Nephron progenitor cell (in vitro differentiated cells): ENCODE results near the gene CREBBP.
A peak's percentile ranks its signal among the peaks of the same experiment; 100 is the strongest.

Experiments
- DNase-seq: peaks from one replicate; pipeline ENCODE4 v3.0.0; 2021
- H3K27ac Mint-ChIP-seq: 2 replicates; pipeline ENCODE4 v1.8.0; 2021; ENCODE audit warnings: mild to moderate bottlenecking, moderate library complexity, mixed read lengths
- H3K27me3 Mint-ChIP-seq: 2 replicates; pipeline ENCODE4 v1.8.0; 2021; ENCODE audit warnings: mild to moderate bottlenecking, low read depth, mixed read lengths; ENCODE audit not compliant: poor library complexity
- H3K36me3 Mint-ChIP-seq: 2 replicates; pipeline ENCODE4 v1.8.0; 2021; ENCODE audit warnings: low read depth, mixed read lengths
- H3K4me1 Mint-ChIP-seq: 2 replicates; pipeline ENCODE4 v1.8.0; 2021; ENCODE audit warnings: mixed read lengths
- H3K4me3 Mint-ChIP-seq: 2 replicates; pipeline ENCODE4 v1.8.0; 2021; ENCODE audit warnings: mild to moderate bottlenecking, moderate library complexity, mixed read lengths
- H3K9me3 Mint-ChIP-seq: 2 replicates; pipeline ENCODE4 v1.8.0; 2021; ENCODE audit warnings: mild to moderate bottlenecking, moderate library complexity, mixed read lengths
- TF ChIP-seq, protein P1 (sequence below): fragments of 200-600 bp; sonication (generic); IDR thresholded peaks from 2 replicates; pipeline ENCODE4 v1.5.0; 2021; ENCODE audit warnings: antibody characterized with exemption

CREBBP gene

DNA sequence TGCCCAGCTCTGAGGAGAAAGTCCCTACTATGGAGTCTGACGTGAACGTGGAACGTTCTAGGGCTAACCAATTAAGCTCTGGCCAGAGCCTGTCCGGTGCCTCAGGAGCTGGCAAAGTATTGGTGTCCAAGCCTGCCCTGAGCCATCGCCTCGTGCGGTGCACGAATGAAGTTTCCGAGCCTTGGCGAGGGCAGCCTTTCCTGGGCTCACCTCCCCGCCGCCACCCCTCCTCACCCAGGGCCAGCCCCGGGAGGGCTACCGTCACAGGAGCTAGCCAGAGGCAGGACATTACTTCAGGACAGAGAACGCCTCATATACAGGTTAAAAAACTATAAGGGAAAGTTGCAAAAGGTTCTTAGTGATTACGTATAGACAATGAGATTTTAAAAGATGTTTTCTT, 139.6 kb downstream of the CREBBP start:
- H3K36me3 Mint-ChIP-seq: peaks cover 90% of the 10 kb centered on the region
- H3K4me3 Mint-ChIP-seq: no peak overlapping the region
- TF ChIP-seq, protein P1, sequence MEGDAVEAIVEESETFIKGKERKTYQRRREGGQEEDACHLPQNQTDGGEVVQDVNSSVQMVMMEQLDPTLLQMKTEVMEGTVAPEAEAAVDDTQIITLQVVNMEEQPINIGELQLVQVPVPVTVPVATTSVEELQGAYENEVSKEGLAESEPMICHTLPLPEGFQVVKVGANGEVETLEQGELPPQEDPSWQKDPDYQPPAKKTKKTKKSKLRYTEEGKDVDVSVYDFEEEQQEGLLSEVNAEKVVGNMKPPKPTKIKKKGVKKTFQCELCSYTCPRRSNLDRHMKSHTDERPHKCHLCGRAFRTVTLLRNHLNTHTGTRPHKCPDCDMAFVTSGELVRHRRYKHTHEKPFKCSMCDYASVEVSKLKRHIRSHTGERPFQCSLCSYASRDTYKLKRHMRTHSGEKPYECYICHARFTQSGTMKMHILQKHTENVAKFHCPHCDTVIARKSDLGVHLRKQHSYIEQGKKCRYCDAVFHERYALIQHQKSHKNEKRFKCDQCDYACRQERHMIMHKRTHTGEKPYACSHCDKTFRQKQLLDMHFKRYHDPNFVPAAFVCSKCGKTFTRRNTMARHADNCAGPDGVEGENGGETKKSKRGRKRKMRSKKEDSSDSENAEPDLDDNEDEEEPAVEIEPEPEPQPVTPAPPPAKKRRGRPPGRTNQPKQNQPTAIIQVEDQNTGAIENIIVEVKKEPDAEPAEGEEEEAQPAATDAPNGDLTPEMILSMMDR: no peak
- DNase-seq: no peak
- no peak overlapping the region for H3K27ac Mint-ChIP-seq
- H3K9me3 Mint-ChIP-seq: no peaks in the 10 kb centered on the region
- H3K4me1 Mint-ChIP-seq: peaks cover 8% of the 10 kb centered on the region
- no peaks in the 10 kb centered on the region for H3K27me3 Mint-ChIP-seq

DNA sequence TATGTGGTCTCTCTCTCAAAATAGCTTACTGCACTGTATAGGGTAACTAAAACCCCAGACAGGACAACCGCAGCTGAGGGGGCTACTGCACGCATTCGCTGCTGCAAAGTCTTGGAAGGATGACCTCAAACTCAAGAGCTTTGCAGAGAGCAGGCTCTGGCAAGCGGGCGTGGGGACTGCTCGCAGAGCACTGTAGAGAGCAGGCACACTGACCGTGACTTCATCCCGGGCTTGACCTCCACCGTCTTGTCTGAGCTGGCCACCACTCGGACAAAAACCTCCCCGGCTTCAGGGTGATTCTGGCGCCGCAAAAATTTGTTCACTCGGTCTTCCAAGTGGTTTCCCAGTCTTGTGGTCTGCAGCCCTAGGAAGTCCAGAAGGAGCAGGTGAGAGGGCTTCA, 140.3 kb downstream of the CREBBP start:
- no peaks in the 10 kb centered on the region for H3K27me3 Mint-ChIP-seq
- peak overlapping the region; percentile 91 for H3K27ac Mint-ChIP-seq
- TF ChIP-seq, protein P1: no peak
- H3K4me3 Mint-ChIP-seq: no peak overlapping the region
- no peaks in the 10 kb centered on the region for H3K9me3 Mint-ChIP-seq
- H3K36me3 Mint-ChIP-seq: peaks cover 91% of the 10 kb centered on the region
- peaks cover 8% of the 10 kb centered on the region for H3K4me1 Mint-ChIP-seq
- no peak for DNase-seq

DNA sequence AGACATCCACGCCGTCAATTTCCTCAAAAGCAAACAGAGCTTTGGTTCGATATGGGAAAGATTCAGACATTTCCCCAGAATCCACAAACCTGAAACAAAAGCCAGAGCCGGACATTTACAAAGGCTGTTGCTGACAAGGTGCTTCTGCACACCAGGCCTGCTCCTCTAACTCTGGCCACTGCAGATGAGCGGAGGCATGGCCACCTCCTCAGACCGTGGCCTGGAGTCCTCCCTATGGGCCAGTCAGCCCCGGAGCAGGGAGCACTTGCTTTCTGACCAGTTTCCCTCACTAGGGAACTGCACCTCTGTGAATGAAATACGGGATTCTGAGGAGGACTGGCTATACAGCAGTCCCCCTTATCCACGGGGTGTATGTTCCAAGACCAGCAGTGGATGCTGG, 140.9 kb downstream of the CREBBP start:
- H3K4me3 Mint-ChIP-seq: no peak overlapping the region
- peak overlapping the region; percentile 95 for H3K27ac Mint-ChIP-seq
- peaks cover 91% of the 10 kb centered on the region for H3K36me3 Mint-ChIP-seq
- TF ChIP-seq, protein P1: no peak
- DNase-seq: no peak
- no peaks in the 10 kb centered on the region for H3K9me3 Mint-ChIP-seq
- peaks cover 8% of the 10 kb centered on the region for H3K4me1 Mint-ChIP-seq
- no peaks in the 10 kb centered on the region for H3K27me3 Mint-ChIP-seq

DNA sequence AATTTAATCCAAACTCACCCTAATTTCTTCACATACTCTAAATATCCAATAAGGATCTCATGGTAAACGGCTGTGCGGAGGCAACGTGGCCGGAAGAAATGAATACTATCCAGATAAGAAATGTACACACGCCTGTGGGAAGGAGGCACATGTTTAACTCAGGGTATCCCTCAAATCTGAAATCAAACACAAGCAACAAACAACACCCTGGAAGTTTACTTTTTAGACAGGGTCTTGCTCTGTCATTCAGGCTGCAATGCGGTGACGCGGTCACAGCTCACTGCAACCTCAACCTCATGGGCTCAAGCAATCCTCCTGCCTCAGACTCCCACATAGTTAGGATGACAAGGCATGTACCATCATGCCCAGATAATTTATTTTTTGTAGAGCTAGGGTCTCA, 142.0 kb downstream of the CREBBP start:
- H3K27ac Mint-ChIP-seq: peak overlapping the region; percentile 95
- peaks cover 93% of the 10 kb centered on the region for H3K36me3 Mint-ChIP-seq
- TF ChIP-seq, protein P1: no peak
- H3K9me3 Mint-ChIP-seq: no peaks in the 10 kb centered on the region
- no peak for DNase-seq
- H3K4me1 Mint-ChIP-seq: peaks cover 8% of the 10 kb centered on the region
- H3K4me3 Mint-ChIP-seq: no peak overlapping the region
- H3K27me3 Mint-ChIP-seq: no peaks in the 10 kb centered on the region

DNA sequence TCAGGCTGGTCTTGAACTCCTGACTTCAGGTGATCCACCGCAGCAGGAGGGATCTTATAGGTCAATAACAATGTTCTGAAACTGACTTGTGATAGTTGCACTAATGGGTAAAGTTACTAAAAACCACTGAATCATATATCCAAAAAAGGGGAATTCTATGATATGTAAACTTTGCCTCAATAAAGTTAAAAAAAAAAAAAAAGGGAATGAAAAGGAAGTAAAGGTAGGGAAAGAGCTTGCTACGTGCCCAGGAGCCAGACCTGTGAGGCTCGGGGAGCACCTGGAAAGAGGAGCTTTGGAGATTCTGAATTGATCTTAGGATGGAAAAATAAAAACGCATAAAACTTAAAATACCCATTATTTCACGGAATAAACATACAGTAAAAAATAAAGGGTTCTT, 142.4 kb downstream of the CREBBP start:
- Mint-ChIP-seq H3K36me3 (peaks cover 93% of the 10 kb centered on the region), H3K9me3 (no peaks in the 10 kb centered on the region), H3K4me1 (peaks cover 8% of the 10 kb centered on the region), H3K4me3 (no peak overlapping the region), H3K27ac (peak overlapping the region; percentile 64), H3K27me3 (no peaks in the 10 kb centered on the region)
- DNase-seq: no peak
- TF ChIP-seq, protein P1: no peak

DNA sequence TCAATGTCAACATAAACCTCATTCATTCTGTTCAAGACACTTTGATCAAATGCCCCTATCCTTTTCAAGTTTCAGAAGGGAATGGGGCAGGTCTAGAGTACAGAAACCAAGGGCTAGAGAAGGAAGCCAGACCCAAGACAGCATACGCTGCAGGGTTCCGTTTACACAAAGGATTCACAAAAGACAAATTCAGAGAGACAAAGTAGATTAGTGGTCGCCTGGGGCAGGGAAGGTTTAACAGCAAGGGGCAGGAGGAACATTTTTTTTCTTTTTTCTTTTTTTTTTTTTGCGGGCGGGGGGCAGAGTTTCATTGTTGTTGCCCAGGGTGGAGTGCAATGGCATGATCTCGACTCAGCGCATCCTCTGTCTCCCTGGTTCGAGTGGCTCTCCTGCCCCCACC, 143.3 kb downstream of the CREBBP start:
- TF ChIP-seq, protein P1: no peak
- Mint-ChIP-seq H3K9me3 (no peaks in the 10 kb centered on the region), H3K27ac (peak overlapping the region; percentile 78), H3K4me1 (peaks cover 3% of the 10 kb centered on the region), H3K36me3 (peaks cover 90% of the 10 kb centered on the region), H3K4me3 (no peak overlapping the region), H3K27me3 (no peaks in the 10 kb centered on the region)
- DNase-seq: no peak
